HG02623 (cell line): ENCODE measurements around the gene ZNF784.

Experiments used
- ATAC-seq: cut with Tn5 transposase; IDR thresholded peaks from one replicate; pipeline ENCODE4 v1.9.1; 2021; ENCODE audit warnings: moderate library complexity; ENCODE audit not compliant: unreplicated experiment

The ZNF784 gene

DNA sequence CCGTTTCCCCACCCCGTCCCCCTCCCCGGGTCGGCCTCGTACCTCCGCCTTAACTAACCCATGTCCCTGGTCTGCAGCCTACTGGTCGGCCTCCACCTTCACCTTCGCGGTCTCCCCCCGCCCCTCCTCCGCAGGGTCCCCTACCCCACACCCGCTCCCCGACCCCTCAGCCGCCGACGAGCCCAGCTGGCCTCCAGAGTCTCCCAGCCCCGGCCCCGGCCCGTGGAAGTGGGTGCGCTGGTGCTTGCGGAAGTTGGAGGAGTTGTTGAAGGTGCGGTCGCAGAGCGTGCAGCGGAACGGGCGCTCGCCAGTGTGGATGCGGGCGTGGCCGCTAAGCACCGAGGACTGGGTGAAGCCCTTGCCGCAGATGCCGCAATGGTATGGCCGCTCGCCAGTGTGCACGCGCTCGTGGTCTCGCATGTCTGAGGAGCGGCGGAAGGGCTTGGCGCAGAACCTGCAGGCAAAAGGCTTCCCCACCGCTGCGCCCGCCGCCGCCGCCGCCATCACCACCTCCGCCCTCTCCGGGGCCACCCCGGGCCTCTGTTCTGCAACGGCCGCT is 2.6 kb downstream of the ZNF784 start:
- no peak for ATAC-seq

DNA sequence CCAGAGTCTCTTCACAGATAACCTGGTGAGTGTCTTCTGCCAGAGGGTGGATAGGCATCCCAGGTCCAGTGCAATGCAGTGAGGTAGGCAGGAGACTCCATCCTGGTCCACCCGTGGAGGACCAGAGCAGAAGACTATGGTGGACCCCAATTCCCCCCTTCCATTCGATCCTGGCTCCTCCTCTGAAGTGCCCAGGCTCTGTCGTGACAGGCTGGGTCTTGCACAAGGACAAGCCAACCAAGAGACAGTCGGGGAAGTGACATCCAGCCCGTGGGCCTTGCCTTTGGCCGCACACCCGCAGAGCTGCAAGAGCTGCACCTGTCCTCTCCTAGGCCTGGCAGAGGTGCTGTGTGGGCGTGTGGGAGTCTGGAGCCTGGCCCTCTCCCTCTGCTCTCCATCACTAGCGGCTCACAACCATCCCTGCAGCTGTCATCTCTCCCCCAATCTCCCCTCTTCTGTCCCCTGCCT is 3.1 kb downstream of the ZNF784 start:
- ATAC-seq = no peak

DNA sequence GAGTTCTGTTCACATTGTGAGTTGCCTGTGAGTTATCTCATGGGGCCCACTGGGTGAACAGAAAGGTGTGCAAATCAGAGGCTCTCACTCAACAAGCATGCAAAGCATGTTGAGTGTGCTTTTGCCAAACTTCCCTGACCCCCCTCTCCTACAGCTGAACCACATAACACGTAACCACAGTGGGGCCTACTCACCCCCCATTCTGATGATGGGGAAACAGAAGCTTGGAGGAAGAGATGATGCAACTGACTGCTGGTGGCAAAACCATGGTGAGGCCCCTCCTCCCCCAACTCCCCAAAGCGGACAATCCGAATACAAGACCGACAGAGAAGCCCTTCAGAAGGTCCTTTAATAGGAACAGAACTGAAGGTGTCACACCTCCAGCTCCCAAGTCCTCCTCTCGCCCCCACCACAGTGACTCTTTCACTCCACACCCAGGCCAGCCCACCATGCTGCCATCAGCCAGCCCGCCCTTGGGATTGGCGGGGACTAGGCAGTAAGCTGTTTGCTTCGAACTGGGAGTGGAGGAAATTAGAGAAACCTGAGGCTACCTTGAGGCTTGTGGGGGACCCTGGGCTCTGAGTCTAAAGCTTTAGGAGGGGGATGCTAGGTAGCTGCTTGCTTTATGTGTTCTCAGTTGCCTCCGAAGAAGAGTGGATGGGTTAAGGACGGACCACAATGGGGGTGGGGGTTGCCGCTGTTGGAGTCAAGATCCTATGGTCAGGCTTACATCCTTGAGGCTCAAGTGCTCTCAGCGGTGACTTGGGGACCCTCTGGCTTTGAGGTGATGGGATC is 3.8 kb downstream of the ZNF784 start:
- no peak for ATAC-seq

DNA sequence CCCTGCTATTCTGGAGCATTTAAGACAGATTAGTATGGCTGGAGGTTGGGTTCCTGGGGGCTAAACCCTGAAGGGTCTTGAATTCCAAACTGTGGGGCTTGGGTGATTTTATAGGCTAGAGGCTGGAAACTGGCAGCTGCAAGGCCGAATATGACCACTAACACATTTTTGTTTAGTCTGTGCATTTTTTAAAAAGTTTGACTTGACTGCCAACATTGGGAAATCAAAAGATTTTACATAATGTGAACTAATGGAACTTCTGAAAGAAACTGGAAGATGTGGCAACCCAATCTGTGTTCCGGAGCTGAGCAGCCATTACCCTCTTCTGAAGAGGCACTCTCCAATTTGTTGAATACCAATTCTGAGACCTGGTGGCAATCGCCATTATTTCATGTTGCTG is 5.1 kb downstream of the ZNF784 start:
- no peak for ATAC-seq

DNA sequence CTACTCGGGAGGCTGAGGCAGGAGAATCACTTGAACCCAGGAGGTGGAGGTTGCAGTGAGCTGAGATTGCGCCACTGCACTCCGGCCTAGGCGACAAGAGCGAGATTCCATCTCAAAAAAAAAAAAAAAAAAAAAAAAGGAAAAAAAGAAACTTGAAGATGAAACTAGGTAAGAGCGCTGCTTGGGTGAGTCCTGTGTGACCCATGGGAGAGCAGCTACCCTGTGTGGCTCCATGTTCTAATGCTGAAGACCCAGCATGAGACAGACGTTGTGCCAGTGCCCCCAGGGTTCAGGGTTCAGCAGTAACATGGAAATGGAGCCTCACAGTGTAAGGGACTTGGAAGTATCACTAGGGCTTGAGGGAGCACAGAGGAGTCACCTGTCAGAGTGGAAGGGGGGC is 5.9 kb downstream of the ZNF784 start:
- ATAC-seq = no peak

DNA sequence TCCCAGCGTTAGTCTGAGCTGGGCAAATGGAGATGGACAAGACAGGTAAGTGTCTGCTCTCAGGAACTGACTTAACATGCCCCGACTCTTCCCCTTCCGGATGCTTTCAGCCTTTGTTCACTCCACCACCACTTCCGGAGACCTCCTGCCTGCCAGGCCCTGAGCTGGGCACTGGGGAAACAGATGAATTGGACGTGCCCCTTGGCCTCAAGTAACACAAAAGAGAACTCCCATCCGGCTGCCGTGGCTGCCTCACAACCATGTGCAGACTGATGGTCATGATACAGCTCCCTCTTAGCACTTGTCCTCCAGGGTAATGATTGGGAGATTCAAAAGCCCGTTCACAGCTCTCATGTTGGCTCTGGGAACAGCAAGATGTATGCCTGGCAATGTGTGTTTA is 6.9 kb downstream of the ZNF784 start:
- ATAC-seq = no peak

DNA sequence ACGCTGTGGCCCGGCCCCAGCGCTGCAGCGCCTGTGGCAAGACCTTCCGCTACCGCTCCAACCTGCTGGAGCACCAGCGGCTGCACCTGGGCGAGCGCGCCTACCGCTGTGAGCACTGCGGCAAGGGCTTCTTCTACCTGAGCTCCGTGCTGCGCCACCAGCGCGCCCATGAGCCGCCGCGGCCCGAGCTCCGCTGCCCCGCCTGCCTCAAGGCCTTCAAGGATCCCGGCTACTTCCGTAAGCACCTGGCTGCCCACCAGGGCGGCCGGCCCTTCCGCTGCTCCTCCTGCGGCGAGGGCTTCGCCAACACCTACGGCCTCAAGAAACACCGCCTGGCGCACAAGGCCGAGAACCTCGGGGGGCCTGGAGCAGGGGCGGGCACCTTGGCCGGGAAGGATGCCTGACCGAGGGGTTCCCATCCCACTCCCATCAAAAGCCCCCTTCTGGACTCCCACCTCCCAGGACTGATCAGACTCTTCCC is 7.9 kb downstream of the ZNF784 start:
- no peak for ATAC-seq

DNA sequence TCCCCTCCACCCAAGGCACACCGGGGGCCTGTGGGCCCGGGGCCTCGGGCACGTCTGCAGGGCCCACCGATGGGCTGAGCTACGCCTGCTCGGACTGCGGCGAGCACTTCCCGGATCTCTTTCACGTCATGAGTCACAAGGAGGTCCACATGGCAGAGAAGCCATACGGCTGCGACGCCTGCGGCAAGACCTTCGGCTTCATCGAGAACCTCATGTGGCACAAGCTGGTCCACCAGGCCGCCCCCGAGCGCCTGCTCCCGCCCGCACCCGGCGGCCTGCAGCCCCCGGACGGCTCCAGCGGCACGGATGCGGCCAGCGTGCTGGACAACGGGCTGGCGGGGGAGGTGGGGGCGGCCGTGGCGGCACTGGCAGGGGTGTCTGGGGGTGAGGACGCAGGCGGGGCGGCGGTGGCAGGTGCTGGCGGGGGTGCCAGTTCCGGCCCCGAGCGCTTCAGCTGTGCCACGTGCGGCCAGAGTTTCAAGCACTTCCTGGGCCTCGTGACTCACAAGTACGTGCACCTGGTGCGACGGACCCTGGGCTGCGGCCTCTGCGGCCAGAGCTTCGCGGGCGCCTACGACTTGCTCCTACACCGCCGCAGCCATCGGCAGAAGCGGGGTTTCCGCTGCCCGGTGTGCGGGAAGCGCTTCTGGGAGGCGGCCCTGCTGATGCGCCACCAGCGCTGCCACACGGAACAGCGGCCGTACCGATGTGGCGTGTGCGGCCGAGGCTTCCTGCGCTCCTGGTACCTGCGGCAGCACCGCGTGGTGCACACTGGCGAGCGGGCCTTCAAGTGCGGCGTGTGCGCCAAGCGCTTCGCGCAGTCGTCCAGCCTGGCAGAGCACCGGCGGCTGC is 8.6 kb downstream of the ZNF784 start:
- ATAC-seq = no peak

DNA sequence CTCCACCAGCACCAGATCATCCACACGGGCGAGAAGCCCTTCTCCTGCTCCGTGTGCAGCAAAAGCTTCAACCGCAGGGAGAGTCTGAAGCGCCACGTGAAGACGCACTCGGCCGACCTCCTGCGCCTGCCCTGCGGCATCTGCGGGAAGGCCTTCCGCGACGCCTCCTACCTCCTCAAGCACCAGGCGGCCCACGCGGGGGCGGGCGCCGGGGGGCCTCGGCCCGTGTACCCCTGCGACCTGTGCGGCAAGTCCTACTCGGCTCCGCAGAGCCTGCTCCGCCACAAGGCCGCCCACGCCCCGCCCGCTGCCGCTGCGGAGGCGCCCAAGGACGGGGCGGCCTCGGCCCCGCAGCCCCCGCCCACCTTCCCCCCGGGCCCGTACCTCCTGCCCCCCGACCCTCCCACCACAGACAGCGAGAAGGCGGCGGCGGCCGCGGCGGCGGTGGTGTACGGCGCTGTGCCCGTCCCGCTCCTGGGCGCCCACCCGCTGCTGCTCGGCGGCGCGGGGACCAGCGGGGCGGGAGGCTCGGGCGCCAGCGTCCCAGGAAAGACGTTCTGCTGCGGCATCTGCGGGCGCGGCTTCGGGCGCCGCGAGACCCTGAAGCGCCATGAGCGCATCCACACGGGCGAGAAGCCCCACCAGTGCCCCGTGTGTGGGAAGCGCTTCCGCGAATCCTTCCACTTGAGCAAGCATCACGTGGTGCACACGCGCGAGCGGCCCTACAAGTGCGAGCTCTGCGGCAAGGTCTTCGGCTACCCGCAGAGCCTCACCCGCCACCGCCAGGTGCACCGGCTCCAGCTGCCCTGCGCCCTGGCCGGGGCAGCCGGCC is 9.4 kb downstream of the ZNF784 start:
- no peak for ATAC-seq

DNA sequence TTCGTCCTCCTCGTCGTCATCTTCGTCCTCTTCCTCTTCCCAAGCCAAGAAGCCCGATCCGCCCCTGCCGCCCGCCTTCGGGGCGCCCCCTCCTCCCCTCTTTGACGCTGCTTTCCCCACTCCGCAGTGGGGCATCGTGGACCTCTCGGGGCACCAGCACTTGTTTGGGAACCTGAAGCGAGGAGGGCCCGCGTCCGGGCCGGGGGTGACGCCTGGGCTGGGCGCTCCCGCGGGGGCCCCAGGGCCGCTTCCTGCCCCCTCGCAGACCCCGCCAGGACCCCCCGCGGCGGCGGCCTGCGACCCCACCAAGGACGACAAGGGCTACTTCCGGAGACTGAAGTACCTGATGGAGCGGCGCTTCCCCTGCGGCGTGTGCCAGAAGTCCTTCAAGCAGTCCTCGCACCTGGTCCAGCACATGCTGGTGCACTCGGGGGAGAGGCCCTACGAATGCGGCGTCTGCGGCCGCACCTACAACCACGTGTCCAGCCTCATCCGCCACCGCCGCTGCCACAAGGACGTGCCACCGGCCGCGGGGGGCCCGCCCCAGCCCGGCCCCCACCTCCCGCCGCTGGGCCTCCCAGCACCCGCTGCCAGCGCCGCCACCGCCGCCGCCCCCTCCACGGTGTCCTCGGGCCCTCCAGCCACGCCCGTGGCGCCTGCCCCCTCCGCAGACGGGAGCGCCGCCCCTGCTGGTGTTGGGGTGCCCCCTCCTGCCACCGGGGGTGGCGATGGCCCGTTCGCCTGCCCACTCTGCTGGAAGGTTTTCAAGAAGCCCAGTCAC is 10.2 kb downstream of the ZNF784 start:
- ATAC-seq = no peak

DNA sequence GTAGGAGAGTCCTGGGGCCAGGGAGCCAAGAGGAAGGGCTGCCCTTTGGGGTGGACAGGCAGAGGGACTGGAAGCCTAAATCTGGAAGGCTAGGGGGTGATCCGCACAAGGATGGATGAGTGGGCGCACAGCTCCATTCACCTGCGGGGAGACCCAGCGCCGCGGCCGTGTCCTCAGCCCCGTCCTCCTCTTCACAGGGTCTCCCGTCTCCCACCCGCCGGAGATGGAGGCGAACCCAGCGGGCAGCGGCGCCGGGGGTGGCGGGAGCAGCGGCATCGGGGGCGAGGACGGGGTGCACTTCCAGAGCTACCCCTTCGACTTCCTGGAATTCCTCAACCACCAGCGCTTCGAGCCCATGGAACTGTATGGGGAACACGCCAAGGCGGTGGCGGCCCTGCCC is 11.0 kb downstream of the ZNF784 start:
- ATAC-seq = no peak

DNA sequence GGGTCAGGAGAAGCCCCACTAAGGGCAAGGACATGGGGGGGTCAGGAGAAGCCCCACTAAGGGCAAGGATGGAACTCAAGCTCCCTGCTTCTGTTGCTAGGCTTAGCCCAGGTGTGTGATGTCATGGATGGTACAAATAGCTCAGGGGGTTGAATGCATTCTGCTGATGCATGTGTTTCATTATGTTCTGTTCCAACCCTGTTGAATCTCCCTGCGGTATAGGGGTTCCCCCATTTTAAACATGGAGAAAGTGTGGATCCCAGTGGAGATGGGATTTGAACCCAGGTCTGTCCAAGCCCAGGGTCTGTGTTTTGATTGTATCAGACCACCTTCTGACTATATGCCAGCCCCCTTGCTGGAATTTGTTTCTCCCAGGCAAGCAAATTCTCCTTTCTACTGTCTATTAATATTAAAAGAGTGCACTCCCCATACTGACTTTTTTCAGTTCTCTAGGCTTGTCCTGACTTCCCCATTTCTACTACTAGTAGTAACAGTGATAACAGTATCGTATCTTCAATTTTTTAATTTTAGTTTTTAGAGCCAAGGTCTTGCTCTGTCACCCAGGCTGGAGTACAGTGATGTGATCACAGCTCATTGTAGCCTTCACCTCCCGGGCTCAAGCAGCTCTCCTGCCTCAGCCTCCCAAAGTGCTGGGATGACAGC is 12.3 kb downstream of the ZNF784 start:
- ATAC-seq = no peak

DNA sequence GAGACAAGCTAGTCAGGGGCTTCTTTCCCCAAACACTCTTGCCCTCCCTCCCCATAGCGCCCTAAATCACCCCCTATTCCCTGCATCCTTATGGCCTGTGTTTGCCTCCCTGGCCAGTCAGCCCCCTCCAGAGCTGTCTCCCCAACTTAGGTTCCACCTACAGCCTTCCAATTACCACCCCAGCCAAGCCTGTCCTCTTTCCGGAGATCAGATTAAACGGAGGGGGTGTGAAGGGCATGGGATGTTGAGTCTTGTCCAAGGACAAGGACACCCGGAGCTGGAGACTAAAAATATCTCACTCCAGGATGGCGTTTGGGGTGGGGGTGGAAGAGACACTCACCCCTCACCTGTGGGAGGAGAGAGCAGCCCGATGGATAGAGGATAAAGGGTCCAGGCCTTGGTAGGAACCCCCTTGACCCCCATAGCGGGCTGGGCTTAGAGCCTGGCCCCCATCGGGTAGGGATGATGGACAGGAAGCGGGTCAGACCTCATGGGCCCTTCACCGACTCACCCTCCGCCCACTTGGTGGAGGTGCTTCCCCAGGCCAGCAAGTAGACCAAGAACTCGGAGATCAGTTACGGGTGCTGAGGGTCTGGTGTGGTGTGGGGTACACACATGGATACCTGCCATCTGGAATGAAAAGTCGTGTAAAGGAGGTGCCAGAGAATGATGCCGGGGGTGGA is 12.9 kb downstream of the ZNF784 start:
- no peak for ATAC-seq

DNA sequence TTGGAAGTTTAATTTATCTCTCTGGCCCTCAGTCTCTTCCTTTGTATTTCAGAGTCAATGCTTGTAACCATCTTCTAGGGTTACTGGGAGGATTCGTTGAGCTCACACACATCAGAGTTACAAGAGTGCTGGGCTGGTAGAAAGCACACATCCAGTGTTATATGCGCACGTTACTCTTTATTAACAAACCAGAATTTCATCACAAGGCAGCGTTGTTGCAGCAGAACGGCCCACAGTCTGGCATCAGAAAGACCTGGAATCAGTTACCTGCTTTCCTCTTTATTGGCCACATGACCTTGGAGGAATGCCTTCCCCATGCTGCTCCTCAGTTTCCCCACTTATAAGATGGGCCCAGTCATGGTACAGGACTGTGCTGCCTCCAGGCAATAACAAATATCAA is 15.0 kb downstream of the ZNF784 start:
- ATAC-seq = no peak

DNA sequence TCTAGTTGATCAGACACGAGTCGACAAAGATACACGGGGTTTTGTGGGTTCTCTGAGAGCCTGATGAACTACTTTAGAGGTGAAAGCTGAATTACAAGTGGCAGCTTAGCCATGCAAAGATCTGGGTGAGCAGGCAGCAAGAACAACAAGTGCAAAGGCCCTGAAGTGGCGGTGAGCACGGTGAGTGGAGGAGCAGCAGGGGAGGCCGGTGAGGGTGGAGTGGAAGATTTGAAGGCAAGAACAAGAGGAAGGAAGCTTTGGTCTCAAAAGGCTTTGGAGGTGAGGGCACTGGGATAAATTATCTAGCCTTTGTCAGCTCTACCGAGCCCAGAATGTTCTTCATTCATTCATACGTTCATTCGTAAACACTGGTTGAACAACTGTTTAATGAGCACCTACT is 17.5 kb downstream of the ZNF784 start:
- ATAC-seq = no peak

DNA sequence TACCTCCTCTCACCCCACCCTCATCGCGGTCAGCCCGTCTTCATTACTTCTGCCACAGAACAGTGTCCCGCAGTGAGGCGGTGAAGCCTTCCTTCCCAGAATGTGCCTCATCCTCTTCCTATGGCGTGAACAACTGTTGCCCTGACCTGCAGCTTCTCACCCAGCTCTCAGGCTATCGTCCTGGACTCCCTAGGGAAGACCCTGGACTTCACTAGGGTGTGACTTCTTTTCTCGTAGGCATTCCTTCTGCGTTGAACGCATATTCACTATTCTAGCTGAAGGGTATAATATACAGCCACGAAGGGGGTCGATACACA is 17.9 kb downstream of the ZNF784 start:
- ATAC-seq = no peak

DNA sequence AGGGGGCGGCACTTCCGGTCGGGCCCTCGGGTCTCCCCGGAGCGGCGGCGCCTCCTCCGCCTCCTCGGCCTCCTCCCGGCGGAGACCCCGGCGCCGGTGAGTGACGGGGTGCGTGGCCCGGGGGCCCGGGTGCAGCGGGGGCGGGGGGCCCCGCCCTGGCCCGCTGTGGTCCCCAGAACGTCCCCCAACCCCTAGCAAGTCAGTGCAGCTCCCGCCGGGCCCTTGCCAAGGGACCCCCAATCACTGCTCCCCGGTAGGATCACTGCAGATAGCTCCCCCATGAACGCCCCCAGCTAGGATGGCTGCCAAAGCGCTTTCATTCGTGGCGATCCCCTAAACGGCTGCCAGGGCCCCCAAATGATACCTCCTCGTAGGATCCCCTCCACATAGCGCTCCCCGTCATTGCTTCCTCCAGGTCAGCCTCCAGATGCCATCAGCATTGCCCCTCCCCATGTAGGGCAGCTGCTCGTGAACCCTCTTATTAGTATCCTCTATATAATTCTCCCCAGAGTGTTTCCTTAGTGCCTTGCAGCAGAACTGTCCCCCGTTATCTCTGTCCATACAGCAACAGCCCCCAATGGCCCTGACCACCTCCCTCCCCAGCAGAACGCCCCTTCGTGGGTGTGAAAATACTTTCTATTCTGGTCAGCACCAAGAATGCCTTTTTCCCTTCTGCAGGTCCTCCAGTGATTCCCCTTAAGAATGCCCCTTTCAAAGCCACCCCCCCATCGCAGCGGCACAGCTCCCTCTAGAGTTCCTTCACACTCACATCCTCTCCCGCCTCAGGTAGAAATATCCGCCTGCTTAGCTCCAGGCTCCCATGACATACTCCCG is 18.5 kb downstream of the ZNF784 start, which contains the start of gene ZNF865:
ZNF865 (plus strand) TSS at position 11 of the 834 bp plus-strand sequence. CDS start 7,972 bp downstream, outside the sequence.
- ATAC-seq = no peak

DNA sequence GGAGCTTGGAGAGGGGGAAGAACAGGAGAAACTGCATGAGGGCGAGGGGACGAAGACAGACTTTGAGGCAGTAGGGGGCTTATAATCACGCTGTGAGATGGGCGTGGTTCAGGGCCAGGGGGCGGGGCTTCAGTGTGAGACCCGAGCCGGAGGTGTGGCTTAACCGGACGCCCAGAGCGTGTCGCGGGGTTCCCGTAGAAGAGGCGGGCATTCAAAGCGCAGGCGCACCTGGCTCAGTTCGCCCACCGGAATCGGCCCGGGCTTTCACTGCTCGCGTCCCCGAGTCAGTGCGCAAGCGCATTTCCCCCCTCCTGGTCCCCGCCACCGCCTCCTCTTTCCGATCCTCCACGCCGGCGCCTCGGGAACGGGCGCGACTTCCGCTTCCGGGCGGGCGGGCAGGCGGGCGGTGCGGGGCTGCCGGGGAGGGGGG is 19.1 kb downstream of the ZNF784 start:
- ATAC-seq = peak; percentile 65
